GM18867 (cell line): ENCODE data around the gene CCDC88C.
A peak's percentile ranks its signal among the peaks of the same experiment; 100 is the strongest.
"Not testable (repeated sequence)": the region's sequence is repeated elsewhere in the genome, so short reads cannot be mapped to it uniquely, and the experiment has no call there.

Experiments
- ATAC-seq: cut with Tn5 transposase; IDR thresholded peaks from one replicate; pipeline ENCODE4 v1.9.1; 2021; ENCODE audit warnings: mild to moderate bottlenecking, moderate library complexity; ENCODE audit not compliant: unreplicated experiment

The CCDC88C gene

DNA sequence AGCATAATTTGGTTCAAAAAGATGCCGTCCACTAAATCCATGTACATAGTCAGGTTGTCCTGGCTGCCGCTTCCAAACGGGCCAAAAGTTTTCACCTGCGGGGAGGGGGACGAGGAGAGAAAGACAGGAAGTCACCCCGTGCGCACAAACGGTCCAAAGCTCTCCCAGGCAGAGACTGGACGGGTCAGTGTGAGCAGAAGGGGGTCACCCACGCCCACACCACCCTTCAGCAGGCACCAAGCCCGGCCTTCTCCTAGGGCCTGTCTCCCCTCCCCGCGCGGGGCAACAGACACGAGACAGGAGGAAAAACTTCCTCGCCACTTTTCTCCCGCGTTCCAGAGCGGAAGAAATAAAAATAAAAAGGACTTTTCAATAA, 888 bp downstream of the CCDC88C start:
- no peak for ATAC-seq

DNA sequence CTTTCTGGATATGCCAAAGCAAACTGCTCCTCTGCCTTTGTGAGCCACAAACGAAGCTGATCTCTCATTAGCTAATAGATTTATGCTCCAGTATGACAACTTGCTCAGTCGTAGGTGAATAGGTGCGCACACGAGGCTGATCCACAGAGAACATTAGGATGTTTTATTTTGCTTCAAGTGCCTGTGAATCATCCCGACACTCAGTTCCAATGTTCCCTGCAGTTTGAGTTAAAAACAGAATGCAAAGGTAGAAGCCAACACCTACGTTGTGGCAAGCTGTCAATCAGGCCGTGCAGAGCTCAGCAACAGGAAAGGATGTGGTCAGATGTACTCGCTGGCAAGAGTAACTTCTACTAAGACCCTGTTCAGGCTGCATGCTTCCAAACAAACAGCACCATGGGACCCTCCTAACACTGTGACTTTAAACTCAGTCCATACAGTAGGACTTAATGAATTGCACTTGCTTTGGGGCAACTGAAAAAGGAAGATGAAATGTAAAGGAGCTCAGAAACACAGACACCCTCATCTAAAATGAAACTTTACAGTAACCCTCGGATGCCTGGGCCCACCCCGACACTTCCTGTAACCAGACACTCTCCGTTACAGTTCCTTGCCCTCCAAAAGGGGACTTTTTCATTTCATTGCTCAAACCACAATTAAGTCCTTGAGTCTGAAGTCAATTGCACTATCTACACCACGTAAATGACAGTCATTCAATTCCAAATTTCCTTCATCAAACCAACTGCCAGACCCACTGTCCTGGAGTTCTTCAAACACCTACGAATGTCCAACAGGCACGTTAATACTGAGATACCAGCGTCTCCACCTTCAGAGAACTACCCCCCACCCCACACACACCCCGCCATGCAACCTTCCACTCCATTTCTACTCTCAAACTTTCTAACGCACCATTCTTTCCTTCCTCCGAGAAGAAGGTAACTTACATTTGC, 1.6 kb downstream of the CCDC88C start:
- peak; percentile 50 for ATAC-seq

DNA sequence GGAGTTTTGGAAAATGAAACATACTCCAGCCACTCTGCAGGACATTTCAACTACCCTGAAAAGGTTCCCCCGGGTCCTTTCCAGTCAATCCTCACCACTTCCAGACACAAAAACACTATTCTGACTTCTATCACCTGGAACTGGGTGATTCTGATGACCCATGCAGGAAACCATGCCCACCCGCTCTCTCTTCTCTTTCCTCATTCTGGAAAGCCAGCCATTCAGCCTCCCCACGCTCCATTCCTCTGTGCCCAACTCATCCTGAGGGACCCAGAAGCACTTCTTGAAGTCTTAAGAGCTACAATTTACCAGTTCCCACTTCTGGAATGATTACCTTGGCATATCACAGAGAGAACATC, 3.2 kb downstream of the CCDC88C start:
- no peak for ATAC-seq

DNA sequence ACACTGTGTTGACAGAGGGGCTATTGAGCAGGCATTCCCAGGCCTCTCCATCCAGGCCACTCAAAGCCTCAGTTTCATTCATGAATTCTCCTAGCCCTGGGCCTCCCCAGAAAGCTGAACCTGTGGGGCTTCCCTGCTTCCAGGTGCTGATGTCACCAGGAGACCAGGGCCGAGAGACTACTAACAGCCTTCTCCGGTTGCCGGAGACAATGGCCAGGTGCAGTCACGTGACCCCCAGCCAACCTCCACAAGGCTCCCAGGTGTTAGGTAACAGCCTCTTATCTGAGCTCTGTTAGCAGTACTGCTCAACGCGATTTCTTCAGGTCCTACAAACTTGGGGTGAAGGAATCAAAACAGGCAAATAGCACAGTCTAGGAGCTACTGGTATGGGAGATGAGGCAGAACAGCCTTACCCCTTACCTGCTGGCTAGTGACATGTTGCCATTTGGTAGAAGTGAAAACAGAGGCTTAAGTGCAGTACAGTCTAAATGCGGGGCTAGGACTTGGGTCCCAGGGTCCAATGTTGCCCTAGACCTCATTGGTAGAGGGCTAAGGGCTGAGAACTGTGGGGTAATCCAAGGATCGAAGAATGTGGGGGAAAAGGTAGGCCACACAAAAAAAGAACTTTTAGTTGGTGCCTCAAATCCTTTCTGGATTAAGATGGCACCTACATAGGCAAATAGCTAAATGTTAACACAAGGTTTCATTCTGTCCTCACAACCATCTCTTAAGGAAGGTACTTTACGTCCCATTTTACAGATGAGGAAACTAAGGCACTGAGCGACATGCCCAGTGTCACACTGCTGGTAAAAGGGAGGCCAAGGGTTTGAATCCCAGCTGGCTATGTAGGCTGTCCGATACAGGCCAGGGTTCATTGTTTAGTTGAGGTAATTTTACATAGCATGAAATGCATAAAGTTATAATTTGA, 3.8 kb downstream of the CCDC88C start:
- ATAC-seq, result no peak

DNA sequence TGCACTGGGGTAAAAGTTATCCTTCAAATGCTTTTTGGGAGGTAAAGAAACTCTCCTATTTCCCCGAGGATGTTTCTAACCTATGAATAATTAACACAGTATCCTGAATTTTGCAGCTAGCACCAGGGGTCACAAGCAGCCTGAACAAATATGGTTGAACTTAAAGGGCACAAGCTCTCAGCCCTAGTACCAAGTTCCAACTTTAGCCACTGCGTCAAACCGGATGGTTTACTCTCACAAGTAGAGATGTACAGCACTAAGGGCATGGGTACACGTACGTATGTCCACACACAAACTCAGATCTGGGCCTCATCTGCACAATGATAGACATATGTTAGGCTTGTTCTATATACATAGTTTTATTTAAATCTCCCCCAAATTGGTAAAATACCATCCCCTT, 4.7 kb downstream of the CCDC88C start:
- no peak for ATAC-seq

DNA sequence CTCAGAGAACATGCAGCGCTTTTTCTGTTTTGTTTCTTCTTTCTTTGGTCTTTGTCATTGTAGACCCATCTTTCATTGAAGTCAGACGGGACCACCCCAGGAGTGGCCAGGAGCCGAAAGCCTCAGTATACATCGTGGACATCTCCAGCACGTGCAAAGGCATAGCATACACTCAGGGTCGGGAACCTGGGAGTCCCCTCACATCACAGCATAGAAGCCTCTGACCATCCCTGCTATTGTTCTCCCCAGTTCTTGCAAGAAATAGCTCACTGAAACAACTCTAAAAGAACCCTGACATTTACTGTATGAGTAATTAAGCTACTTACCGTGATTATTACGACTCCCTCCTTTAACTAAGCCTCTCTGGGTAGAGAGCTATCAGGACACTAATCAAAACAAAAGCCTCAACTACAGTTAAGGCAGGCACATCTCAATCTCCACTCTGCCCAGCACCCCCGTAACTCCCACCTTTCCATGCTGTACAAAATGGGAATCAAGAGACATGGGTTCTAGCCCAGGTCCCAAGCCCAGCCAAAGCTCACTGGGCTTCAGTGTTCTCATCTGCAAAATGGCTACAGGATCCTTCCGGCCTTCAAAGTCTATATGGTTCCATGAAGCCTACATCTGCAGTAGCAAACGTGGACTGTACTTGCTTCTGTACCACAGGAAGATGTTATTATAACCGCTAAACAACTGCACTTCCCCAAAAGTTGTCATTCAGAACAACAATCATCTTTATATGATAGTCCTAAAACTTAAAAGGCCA, 6.7 kb downstream of the CCDC88C start:
- ATAC-seq, result no peak

DNA sequence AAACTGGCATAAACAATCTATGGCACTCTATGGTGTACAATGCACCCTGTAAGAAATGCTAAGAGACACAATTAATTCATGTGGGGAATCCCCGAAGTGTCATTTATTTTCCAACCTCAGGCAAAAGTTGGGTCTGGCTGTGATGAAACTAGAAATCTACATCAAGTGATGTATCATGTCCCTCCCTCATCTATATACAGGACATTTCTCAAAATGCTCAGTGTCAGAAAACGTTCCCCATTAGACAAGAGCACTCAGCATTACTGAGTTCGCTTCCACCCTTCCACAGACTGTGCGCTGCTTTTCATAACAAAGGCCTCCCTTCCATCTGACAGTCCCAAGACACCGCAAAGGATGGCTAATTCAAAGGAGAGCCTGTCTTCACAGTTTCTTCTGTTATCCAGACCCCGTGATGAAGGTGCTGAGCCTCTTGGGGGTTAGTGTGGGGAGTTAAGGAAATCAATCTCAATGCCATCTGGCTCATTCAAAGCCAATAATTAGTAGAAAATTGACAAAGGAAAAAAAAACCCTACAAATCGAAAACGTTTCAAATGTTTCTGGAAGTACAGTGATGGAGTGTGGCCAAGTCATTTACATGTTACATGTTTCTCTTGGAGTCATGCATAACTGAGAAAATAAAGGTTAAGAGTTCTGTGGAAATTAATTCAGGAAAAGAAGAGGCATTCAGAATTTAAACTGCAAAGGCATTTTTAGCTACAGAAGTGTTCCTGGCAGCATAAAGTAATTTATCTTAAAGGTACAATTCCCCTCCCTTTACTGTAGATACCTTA, 7.5 kb downstream of the CCDC88C start:
- no peak for ATAC-seq

DNA sequence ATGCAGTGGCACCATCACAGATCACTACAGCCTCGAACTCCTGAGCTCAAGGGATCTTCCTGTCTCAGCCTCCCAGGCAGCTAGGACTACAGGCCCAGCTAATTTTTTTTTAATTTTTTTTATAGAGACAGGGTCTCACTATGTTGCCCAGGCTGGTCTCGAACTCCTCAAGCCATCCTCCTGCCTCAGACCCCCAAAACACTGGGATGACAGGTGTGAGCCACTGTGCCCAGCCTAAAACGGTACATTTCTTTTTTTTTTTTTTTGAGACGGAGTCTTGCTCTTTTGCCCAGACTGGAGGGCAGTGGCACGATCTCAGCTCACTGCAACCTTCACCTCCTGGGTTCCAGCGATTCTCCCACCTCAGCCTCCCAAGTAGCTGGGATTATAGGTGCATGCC, 8.4 kb downstream of the CCDC88C start:
- ATAC-seq, result not testable (repeated sequence)

DNA sequence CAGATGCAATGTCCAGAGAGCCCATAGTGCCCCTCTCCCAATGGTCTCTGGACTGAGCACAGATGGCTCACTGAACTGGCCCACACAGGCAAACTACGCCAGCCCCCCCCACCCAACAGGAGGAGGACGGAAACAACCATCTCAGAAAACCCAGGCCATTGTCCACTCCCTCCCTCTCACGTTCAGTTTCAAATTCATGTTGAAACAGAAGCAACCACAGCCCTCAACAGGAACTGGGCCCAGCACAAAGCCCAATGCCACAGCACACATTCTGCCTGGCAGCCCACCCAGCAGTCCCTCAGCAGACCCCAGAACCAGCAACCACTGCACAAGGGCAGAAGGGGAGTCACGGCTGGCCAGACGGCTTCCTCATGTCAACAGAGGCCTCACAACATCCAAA, 10.6 kb downstream of the CCDC88C start:
- ATAC-seq, result no peak

DNA sequence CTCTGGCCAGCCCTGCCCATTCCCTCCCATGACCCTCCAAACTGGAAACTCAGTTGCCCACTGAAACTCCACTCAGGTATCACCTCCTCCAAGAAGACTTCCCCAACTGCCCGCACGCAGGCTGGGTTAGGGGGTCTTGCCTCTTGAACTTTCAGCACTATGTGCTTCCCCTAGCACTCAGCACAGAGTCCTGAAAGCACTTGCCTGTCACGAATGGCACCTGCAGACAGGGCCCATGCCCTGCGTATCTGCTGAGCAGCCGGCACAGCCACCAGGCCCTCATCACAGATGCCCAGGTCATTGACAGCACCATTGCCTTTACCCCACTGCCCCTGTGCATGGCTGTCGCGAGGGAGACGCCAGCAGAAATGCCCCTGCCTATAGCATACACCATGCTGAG, 11.2 kb downstream of the CCDC88C start:
- no peak for ATAC-seq

DNA sequence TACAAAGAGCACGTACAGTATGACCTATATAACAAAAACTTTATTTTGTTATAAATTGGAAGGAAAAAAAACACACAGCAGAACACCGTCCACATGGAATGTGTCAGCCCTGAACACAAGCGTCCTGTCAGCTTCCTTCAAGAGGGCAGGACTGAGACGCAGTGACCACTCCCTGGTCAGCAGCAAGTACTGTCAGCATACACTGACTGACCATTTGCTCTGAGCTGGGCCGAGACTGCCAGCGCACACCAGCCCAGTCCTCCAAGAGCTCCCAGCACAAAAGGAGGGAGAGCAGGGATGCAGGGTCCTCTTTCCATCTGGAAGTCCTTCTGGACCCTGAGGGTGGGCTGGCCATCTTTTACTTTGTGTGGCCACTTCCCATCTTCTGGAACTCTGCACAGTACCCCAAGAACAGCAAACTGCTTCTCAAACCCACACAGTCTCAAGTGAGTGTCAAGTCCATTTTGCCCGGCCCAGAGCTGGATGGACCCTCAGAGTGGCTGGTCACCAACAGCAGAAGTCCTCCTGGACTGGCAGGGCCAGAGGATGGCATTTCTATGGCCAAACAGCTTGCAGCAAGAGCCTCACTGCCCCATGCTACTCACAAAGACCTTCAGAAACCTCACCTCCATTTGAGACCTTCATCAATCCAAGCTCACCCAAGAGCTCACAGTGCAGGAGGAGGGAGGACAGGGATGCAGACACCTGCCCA, 11.7 kb downstream of the CCDC88C start:
- no peak for ATAC-seq

DNA sequence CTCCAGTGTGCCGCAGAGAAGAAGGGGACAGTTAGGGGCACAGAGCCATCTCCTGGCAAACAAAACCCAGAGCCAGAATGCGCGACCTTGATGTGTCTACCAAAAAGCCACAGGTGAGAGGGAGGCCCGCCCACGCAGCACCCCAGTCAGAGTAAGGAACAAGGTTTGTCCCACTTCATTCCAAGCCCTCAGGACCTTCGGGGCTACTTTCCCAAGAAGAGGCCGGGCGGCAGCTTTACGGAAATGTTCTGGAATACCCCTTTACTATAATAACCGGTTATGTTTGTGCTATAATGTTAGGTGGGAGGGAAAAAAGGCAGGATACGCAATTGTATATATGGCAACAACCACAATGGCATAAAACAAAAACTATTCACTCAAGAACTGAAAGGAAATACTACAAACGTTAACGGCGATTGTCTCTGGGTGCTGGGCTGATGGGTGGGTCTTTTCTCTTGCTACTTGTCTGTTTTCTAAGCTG, 12.3 kb downstream of the CCDC88C start:
- ATAC-seq, result no peak

DNA sequence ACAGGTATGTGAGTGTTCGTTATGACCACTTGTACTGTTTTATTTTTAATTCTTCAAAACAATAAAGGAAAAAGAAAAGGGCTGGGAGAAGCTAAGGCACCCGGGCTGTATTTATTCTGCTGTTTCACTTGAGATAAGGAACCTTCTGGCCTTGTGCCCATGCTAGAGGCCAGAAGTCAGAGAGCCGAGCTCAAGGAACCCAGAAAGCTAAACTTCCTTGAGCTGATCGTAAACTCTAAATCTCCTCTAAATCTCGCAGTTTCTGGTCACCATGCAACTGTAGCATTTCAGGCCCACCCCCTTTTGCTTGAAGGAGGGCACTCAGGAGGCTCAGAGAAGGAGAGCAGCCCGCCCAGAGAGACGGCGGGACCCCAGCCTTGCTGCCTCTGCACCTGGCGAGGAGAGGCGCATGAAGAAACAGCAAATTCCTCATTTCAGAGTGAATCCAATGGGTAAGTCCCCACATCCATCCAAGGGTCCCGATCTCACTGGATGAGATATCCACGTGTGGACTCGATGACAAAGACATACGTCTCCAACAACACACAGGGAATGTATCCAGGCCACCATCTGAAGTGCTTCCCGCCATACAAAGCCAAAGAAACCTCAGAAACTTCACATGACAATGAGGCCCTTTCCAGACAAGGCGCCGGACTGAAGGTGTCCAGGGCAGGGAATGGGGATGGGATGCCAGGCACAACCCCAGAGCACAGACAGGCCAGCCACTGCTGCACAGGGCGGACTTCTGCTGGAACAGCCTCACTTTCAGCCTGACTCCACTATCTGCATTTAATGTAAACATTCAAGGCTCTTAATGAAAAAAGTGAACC, 14.6 kb downstream of the CCDC88C start:
- no peak for ATAC-seq

DNA sequence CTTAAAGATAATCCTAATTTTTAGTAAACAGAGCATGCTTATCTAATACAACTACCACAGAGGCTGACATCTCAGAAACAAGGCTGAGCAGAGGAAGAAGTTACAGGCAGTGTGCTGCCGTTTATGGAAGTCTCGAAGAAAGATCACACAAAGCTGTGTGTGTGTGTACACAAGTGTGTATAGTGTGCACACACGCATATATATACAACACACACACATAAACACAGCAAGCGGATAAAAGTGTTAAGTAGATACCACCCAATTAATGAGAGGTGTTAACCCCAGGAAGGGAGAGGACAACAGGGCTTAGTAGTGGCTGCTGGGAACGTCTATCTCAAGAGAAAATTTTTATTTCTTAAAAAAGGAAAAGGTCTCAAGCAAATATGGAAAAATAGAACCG, 15.3 kb downstream of the CCDC88C start:
- ATAC-seq, result no peak

DNA sequence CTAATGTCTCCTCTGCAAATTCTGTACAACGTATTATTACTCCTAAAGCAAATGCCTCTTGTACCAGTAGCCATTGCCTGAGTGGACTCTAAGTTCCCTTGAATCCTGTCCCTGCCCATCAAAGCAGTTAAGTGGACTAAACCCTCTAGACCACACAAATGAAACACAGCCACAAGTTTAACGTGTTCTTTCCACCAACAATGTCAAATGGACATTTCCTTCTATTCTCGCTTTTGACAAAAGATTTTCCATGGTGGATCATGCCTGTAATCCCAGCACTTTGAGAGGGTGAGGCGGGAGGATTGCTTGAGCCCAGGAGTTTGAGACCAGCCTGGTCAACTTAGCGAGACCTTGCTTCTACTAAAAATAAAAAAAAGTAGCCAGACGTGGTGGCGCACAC, 15.9 kb downstream of the CCDC88C start:
- ATAC-seq, result no peak

DNA sequence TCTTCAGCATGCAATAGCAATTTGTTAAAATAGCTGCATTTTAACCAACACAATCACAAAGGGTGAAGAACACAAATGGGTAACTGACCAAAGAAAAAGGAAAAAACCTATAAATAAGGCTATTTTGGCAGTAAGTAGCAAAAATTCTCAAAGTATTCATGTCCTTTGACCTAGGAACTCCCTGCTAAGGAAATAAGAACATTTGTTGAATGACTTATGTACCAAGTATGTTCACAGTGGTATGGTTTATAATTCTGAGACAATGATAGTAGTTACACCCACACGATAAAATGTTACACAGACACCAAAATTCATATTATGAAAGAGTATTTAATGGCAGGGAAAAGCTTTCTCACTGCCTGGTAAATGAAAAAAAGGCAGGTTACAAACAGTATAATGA, 16.9 kb downstream of the CCDC88C start:
- ATAC-seq, result no peak

DNA sequence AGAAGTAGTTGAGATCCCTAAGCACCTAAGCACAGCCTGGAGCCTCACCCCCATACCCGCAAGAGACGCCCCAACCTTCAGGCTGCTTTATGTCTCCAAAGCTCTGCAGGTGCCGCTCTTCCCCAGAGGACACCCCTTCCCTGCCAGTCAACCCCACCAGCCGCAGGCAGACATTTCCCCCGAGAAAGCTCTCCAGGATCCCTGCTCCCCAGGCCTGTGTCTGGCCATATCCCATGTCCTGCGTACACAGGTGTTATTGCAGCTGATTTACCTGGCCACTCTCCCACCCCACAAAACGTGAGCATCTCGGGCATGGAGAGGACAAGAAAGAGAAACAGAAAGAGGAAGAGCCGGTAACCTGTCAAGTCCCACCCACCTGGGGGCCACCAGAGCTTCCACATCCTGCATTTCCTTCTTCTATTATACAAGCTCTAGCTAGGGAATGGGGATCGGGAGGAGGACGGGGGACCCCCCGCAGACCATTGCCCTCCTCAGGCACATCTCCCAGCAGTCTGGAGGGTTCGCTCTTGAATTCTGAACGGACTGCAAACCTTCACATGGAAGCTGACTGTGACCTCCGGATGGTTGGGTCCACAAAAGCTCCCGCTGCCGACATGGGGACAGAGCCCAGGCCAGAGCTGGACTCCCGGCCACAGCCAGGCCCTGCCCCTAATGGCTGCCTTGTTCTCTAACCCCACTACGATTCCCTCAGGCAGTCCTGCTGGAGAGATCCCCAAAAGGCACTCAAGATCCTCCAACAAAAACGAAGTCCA, 17.6 kb downstream of the CCDC88C start:
- ATAC-seq, result peak; percentile 52

DNA sequence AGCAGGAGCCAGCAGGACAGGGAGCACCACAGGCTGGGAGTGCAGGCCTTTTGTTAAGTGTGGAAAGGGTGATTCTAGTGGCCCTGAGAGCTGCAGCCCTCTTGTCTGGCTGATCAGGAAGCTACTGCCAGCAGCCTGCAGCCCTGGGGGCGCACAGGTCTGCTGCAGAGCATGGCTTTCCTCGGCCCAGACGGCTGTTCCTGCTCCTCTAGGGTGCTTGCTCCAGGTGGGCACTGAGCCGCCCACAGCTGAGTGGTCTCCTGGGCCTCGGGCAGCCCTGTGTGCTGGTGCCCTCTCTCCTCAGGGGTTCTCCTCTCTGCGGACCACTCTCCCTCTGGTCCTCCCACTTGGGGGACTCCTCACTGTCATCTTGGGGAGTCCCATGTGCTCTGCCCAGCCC, 18.9 kb downstream of the CCDC88C start:
- no peak for ATAC-seq
